ENCODE results near the gene AIMP1.
"Not testable (repeated sequence)": the region's sequence is repeated elsewhere in the genome, so short reads cannot be mapped to it uniquely, and the experiment has no call there.

Gene AIMP1

GRCh38 chr4:106318511-106318910, 2.2 kb downstream of the AIMP1 start:
- no peak overlapping the region for H3K4me3 ChIP-seq (ENCODE audit: low read depth, low read length)
- no peak for DNase-seq
- in situ Hi-C loops (cut with HindIII; ENCODE audit: low pct_ligation_motif_present, low sequenced_read_pairs), result no loop called here
- no peak overlapping the region for H3K27ac ChIP-seq
- TF ChIP-seq CTCF (IDR thresholded peaks at IDR 0.05; ENCODE audit: low read depth, low read length, missing control alignments), result no peak
- no peaks in the 10 kb centered on the region for H3K36me3 ChIP-seq (replicated peaks)
- H3K27me3 ChIP-seq (replicated peaks), result no peaks in the 10 kb centered on the region

GRCh38 chr4:106320235-106320634, 3.9 kb downstream of the AIMP1 start:
- H3K27me3 ChIP-seq (replicated peaks), result no peaks in the 10 kb centered on the region
- no peak overlapping the region for H3K4me3 ChIP-seq (ENCODE audit: low read depth, low read length)
- no peak for TF ChIP-seq CTCF (IDR thresholded peaks at IDR 0.05; ENCODE audit: low read depth, low read length, missing control alignments)
- no peak overlapping the region for H3K27ac ChIP-seq
- no peak for DNase-seq
- no peaks in the 10 kb centered on the region for H3K36me3 ChIP-seq (replicated peaks)
- in situ Hi-C loops (cut with HindIII; ENCODE audit: low pct_ligation_motif_present, low sequenced_read_pairs), result no loop called here

- H3K36me3 ChIP-seq (replicated peaks); in situ Hi-C loops (cut with HindIII; ENCODE audit: low pct_ligation_motif_present, low sequenced_read_pairs); H3K4me3 ChIP-seq (ENCODE audit: low read depth, low read length); H3K27ac ChIP-seq; H3K27me3 ChIP-seq (replicated peaks); DNase-seq: not testable (repeated sequence)
Observed at GRCh38 chr4:106321168-106321567, 4.8 kb downstream of the AIMP1 start.

- DNase-seq; H3K4me3 ChIP-seq (ENCODE audit: low read depth, low read length); H3K36me3 ChIP-seq (replicated peaks); in situ Hi-C loops (cut with HindIII; ENCODE audit: low pct_ligation_motif_present, low sequenced_read_pairs); H3K27me3 ChIP-seq (replicated peaks); H3K27ac ChIP-seq: not testable (repeated sequence)
Observed at GRCh38 chr4:106321814-106322213, 5.5 kb downstream of the AIMP1 start.

GRCh38 chr4:106323119-106323518, 6.8 kb downstream of the AIMP1 start:
- no peak for DNase-seq
- Histone ChIP-seq H3K27me3 (replicated peaks) (no peaks in the 10 kb centered on the region), H3K4me3 (ENCODE audit: low read depth, low read length) (no peak overlapping the region), H3K36me3 (replicated peaks) (peaks cover 10% of the 10 kb centered on the region), H3K27ac (no peak overlapping the region)
- in situ Hi-C loops (cut with HindIII; ENCODE audit: low pct_ligation_motif_present, low sequenced_read_pairs), result no loop called here
- TF ChIP-seq CTCF (IDR thresholded peaks at IDR 0.05; ENCODE audit: low read depth, low read length, missing control alignments), result no peak

GRCh38 chr4:106325800-106326199, 9.4 kb downstream of the AIMP1 start:
- no peak overlapping the region for H3K27ac ChIP-seq
- in situ Hi-C loops (cut with HindIII; ENCODE audit: low pct_ligation_motif_present, low sequenced_read_pairs), result no loop called here

More at GRCh38 chr4:106325800-106326199, 9.4 kb downstream of the AIMP1 start:
- H3K27me3 ChIP-seq (replicated peaks), result no peaks in the 10 kb centered on the region
- DNase-seq, result no peak
- peaks cover 19% of the 10 kb centered on the region for H3K36me3 ChIP-seq (replicated peaks)
- no peak for TF ChIP-seq CTCF (IDR thresholded peaks at IDR 0.05; ENCODE audit: low read depth, low read length, missing control alignments)
- H3K4me3 ChIP-seq (ENCODE audit: low read depth, low read length), result no peak overlapping the region

All from brain microvascular endothelial cell (primary cell).